Measurements from ENCODE around the gene ZNF846.

DNA sequence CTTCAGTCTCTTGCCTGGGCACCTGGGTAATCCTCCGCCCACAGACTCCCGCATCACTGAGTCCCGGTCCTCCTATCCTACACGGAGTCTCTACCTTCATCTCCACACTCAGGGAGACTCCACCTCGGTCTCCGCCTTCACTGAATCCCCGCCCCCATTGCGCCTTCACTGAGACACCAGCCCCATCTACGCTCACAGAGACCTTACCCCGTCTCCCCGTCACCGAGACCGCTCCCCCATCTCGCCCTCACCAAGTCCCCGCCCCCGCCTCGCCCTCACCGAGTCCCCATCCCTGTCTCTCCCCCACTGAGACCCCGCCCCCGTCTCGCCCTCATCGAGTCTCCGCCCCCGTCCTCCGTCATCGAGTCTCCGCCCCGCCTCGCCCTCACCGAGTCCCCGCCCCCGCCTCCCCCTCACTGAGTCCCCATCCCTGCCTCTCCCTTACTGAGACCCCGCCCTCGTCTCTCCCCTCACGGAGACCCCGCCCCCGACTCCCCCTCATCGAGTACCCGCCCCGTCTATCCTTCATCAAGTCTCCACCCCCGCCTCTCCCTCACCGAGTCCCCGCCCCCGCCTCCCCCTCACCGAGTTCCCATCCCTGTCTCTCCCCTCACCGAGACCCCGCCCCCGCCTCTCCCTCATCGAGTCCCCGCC is 23.1 kb upstream of the ZNF846 start:
- TF ChIP-seq POLR2A (IDR thresholded peaks at IDR 0.05) (peak; percentile 60), CTCF (IDR thresholded peaks at IDR 0.05) (no peak), POLR2AphosphoS5 (IDR thresholded peaks at IDR 0.05) (peak in 2 of 3 donors; percentile 42 to 44)
